Gastrocnemius medialis (tissue), 4 donors: Measurements from ENCODE around the gene NOVA2. TPM values are rescaled to one million over a fixed set of nuclear protein-coding genes. Genes with fewer than 3 reads are reported as not detected.

Experiments
- ATAC-seq, 2 donors: fragments of 150-250 bp; one replicate each; pipeline ENCODE4 v1.9.1; 2016
- DNase-seq, 2 donors: peaks; one replicate each; pipeline ENCODE4 v3.0.0-alpha.2; 2019
- H3K27ac ChIP-seq, 4 donors: fragments of 200-600 bp; sonication (generic); 1 replicate in 1 of 4; 2 replicates in 3 of 4; pipeline ENCODE4 v1.5.1; 2016 to 2018; ENCODE audit warnings: mild to moderate bottlenecking in 2 of 4, moderate library complexity in 1 of 4
- H3K27me3 ChIP-seq, 3 donors: fragments of 200-600 bp; sonication (generic) in 2 of 3; 1 replicate in 1 of 3; 2 replicates in 2 of 3; pipeline versions ENCODE4 v1.5.1 to v1.6.0; 2016 to 2019; ENCODE audit warnings: mild to moderate bottlenecking in 1 of 3, moderate library complexity in 1 of 3
- H3K36me3 ChIP-seq, 2 donors: fragments of 200-600 bp; sonication (generic) in 1 of 2; one replicate each; pipeline ENCODE4 v1.5.1; 2017 to 2018
- H3K4me1 ChIP-seq, 2 donors: fragments of 200-600 bp; sonication (generic) in 1 of 2; one replicate each; pipeline ENCODE4 v1.5.1; 2016 to 2017; ENCODE audit warnings: mild to moderate bottlenecking in 2 of 2
- H3K4me3 ChIP-seq, 4 donors: fragments of 200-600 bp; sonication (generic) in 3 of 4; 1 replicate in 1 of 4; 2 replicates in 3 of 4; pipeline ENCODE4 v1.5.1; 2016 to 2019; ENCODE audit warnings: mild to moderate bottlenecking in 2 of 4
- H3K9me3 ChIP-seq, 3 donors: fragments of 200-600 bp; sonication (generic) in 2 of 3; 1 replicate in 1 of 3; 2 replicates in 2 of 3; pipeline ENCODE4 v1.5.1; 2016 to 2019
- CTCF ChIP-seq, 5 experiments: fragments of 450-650 bp in 3 of 5; fragments of 200-600 bp in 2 of 5; sonication (generic) in 2 of 5; IDR thresholded peaks in 4 of 5; conservative IDR thresholded peaks in 1 of 5; 1 replicate in 4 of 5; 2 replicates in 1 of 5; pipeline ENCODE4 v1.5.1; 2016 to 2019; ENCODE audit warnings: antibody characterized with exemption in 5 of 5, mild to moderate bottlenecking in 3 of 5, moderate library complexity in 3 of 5
- POLR2A ChIP-seq, 2 donors: fragments of 450-650 bp; IDR thresholded peaks; one replicate each; pipeline ENCODE4 v1.6.1; 2017; ENCODE audit warnings: antibody characterized with exemption in 2 of 2, mild to moderate bottlenecking in 2 of 2, moderate library complexity in 2 of 2
- in situ Hi-C, 4 donors: fragments of 200-750 bp; cut with MboI; loops; one replicate each; pipeline versions ENCODE4 v1.15.0 to v1.8.0; 2017; ENCODE audit warnings: low sequenced_read_pairs in 4 of 4
- intact Hi-C: fragments of 100-400 bp; cut with DNase I; formaldehyde crosslinking; loops from one replicate; pipeline ENCODE4 v1.15.1; 2023; ENCODE audit warnings: low total_unique reads
- total RNA-seq, 4 donors: library from RNA; depleted of rRNA; stranded (reverse); fragments of >200 nt; gene quantifications; one replicate each; pipeline versions ENCODE4 v1.1.0 to v1.2.3, GENCODE V29; 2016

Gene NOVA2
- total RNA-seq, 4 donors from 2014 or later: 0.44 to 1.1 (median 0.49) TPM

GRCh38 chr19:45938733-45939319 is 34.8 kb downstream of the NOVA2 start:
- H3K27ac ChIP-seq: no peak overlapping the region
- no peaks in the 10 kb centered on the region for H3K9me3 ChIP-seq
- in situ Hi-C loops: no loop called here
- H3K27me3 ChIP-seq: peaks cover 32 to 52% (median 39%) of the 10 kb centered on the region in 3 donors
- H3K36me3 ChIP-seq: no peaks in the 10 kb centered on the region
- no peak overlapping the region for H3K4me3 ChIP-seq
- TF ChIP-seq CTCF (IDR thresholded peaks at IDR 0.05 in 4 of 5, conservative IDR thresholded peaks at IDR 0.05 in 1 of 5) (no peak), POLR2A (IDR thresholded peaks at IDR 0.05) (no peak)
- DNase-seq: no peak
- no peak for ATAC-seq
- intact Hi-C loops: no loop called here
- no peaks in the 10 kb centered on the region for H3K4me1 ChIP-seq

GRCh38 chr19:45935267-45935666 is 38.4 kb downstream of the NOVA2 start:
- Histone ChIP-seq H3K36me3 (no peaks in the 10 kb centered on the region), H3K4me1 (no peaks in the 10 kb centered on the region), H3K27me3 (peaks cover 33 to 57% (median 40%) of the 10 kb centered on the region in 3 donors), H3K4me3 (no peak overlapping the region), H3K27ac (no peak overlapping the region), H3K9me3 (no peaks in the 10 kb centered on the region)
- intact Hi-C loops (no loop called here), in situ Hi-C loops (no loop called here)
- DNase-seq (no peak), ATAC-seq (no peak)
- no peak for TF ChIP-seq CTCF (IDR thresholded peaks at IDR 0.05 in 4 of 5, conservative IDR thresholded peaks at IDR 0.05 in 1 of 5)
- no peak for TF ChIP-seq POLR2A (IDR thresholded peaks at IDR 0.05)

DNA sequence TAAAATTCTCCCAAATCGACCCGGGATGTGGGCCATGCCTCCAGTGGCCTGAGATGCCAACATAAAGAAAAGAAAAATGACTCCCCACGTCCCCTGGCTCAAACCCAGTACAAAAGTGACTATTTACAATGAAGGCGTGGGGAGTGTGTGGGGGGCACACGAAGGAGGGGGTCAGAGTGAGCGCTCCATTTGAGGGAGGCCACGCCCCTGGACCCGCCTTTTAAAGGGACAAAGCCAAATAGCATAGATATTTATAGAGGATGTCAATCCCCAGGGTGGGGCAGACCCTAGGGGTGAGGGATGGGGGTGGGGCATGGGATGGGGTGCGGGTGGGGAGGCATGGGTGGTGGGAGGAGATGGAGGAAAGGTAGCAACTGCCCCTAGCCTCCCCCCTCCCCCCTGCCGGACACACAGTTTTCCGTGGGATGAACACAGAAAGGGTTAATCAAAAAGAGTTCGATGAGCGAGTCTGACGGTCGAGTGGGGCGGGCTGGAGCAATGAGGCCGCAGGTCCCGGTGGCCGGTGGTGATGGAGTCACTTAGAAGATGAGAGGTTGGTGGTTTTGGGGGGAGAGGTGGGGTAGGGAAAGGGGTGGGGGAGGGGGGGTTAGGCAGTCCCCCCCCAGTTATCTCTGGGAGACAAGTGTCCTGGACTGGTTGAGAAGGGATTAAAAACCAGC is 39.0 kb downstream of the NOVA2 start:
- ATAC-seq (no peak), DNase-seq (no peak)
- peaks cover 32 to 55% (median 38%) of the 10 kb centered on the region in 3 donors for H3K27me3 ChIP-seq
- intact Hi-C loops: no loop called here
- in situ Hi-C loops: no loop called here
- TF ChIP-seq CTCF (IDR thresholded peaks at IDR 0.05 in 4 of 5, conservative IDR thresholded peaks at IDR 0.05 in 1 of 5) (no peak), POLR2A (IDR thresholded peaks at IDR 0.05) (no peak)
- no peak overlapping the region for H3K27ac ChIP-seq
- no peaks in the 10 kb centered on the region for H3K36me3 ChIP-seq
- H3K4me1 ChIP-seq: no peaks in the 10 kb centered on the region
- H3K9me3 ChIP-seq: no peaks in the 10 kb centered on the region
- H3K4me3 ChIP-seq: no peak overlapping the region

DNA sequence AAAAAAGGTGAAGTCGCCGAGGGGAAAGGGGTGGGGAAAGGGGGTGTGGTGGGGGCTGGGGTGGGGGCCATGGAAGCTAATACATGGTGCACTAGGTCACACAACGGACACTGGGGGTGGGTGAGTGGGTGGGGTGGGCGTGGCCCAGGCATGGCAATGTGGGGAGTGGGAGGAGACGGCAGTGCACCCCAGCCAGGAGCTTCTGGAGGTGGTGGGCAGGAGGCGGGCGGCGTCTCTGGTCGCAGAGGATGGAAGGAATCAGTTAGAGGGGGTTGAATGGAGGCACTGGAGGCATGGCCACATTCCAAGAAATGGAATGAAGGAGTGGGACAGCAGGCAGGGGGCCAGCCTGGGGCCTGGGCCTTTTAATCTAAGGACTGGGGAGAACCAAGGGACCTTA is 39.9 kb downstream of the NOVA2 start:
- in situ Hi-C loops: no loop called here
- no peak for ATAC-seq

More for the DNA sequence above, 39.9 kb downstream of the NOVA2 start:
- H3K4me1 ChIP-seq: no peaks in the 10 kb centered on the region
- peaks cover 26 to 47% (median 35%) of the 10 kb centered on the region in 3 donors for H3K27me3 ChIP-seq
- H3K9me3 ChIP-seq: no peaks in the 10 kb centered on the region
- DNase-seq: no peak
- no peak overlapping the region for H3K4me3 ChIP-seq
- H3K27ac ChIP-seq: no peak overlapping the region
- intact Hi-C loops: no loop called here
- no peaks in the 10 kb centered on the region for H3K36me3 ChIP-seq
- no peak for TF ChIP-seq POLR2A (IDR thresholded peaks at IDR 0.05)
- no peak for TF ChIP-seq CTCF (IDR thresholded peaks at IDR 0.05 in 4 of 5, conservative IDR thresholded peaks at IDR 0.05 in 1 of 5)
